ES-I3 (cell line): Measurements from ENCODE around the gene SCLT1.

Source experiments
- H3K36me3 ChIP-seq: 2 replicates; pipeline ENCODE4 v1.6.1; 2013; ENCODE audit warnings: mild to moderate bottlenecking, low read length, control low read depth, moderate library complexity; ENCODE audit not compliant: insufficient read depth
- H3K4me1 ChIP-seq: 2 replicates; pipeline ENCODE4 v1.6.1; 2013; ENCODE audit warnings: mild to moderate bottlenecking, control low read depth, low read length; ENCODE audit not compliant: insufficient read depth
- H3K9ac ChIP-seq: 2 replicates; pipeline ENCODE4 v1.6.1; 2013; ENCODE audit warnings: low read depth, mild to moderate bottlenecking, low read length, moderate library complexity
- H3K9me3 ChIP-seq: 2 replicates; pipeline ENCODE4 v1.6.1; 2013; ENCODE audit warnings: mild to moderate bottlenecking, low read length, moderate library complexity; ENCODE audit not compliant: control insufficient read depth, insufficient read depth

The SCLT1 gene

GRCh38 chr4:128863312-128864075 lies 229.8 kb downstream of the SCLT1 start:
- Histone ChIP-seq H3K9ac (no peak overlapping the region), H3K4me1 (no peaks in the 10 kb centered on the region; the same call in none of the 2 replicates), H3K9me3 (no peaks in the 10 kb centered on the region), H3K36me3 (peaks cover 65% of the 10 kb centered on the region)

GRCh38 chr4:128862608-128863311 lies 230.6 kb downstream of the SCLT1 start:
- no peaks in the 10 kb centered on the region; the same call in none of the 2 replicates for H3K4me1 ChIP-seq
- no peak overlapping the region for H3K9ac ChIP-seq
- peaks cover 67% of the 10 kb centered on the region for H3K36me3 ChIP-seq
- no peaks in the 10 kb centered on the region for H3K9me3 ChIP-seq

- peaks cover 70% of the 10 kb centered on the region for H3K36me3 ChIP-seq
- H3K9ac ChIP-seq = no peak overlapping the region
- H3K4me1 ChIP-seq = no peaks in the 10 kb centered on the region; the same call in none of the 2 replicates
- no peaks in the 10 kb centered on the region for H3K9me3 ChIP-seq
These were observed 231.4 kb downstream of the SCLT1 start for GRCh38 chr4:128861856-128862518.

DNA sequence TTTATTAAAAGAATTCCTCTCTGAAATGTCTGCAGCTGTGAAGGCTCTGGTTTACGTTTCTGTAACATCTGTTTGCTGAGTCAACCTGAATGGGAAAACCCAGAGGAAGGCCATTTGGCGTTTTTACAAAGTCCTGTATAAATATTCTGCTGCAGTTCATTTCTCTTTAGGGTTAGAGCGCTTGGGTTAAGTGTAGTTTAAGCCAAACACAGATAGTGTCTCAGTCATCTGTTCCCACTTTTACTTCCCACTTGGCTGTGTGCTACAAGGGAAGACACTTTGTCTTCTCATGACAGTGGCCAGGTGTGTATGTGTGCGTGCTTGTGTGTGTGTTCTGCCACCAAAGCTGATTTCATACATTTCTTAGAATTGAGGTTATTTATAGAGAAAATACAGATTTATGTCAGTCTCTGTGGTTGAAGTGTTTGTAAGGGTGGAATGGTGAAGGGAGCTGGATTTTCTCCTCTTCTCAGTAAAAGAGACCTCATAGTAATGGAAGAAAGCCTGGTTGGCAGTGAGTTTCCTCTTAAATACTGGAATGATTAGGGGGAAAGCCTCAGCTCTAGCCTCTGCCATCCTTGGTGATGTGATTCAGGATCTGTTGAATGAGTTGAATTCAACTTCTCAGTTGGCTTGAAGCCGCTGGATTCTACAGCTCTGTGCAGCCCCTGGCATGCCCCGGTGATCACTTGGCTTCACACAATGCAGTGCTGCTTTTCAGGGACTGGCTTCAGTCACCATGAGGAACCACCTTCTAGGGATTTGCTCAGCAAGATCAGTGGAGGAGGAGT lies 233.3 kb downstream of the SCLT1 start:
- H3K36me3 ChIP-seq = peaks cover 74% of the 10 kb centered on the region
- H3K9ac ChIP-seq = no peak overlapping the region
- no peaks in the 10 kb centered on the region for H3K9me3 ChIP-seq
- no peaks in the 10 kb centered on the region; the same call in 1 of the 2 replicates for H3K4me1 ChIP-seq

GRCh38 chr4:128858879-128859671 lies 234.3 kb downstream of the SCLT1 start:
- H3K9ac ChIP-seq = no peak overlapping the region
- H3K36me3 ChIP-seq = peaks cover 74% of the 10 kb centered on the region
- H3K9me3 ChIP-seq = no peaks in the 10 kb centered on the region
- H3K4me1 ChIP-seq = no peaks in the 10 kb centered on the region; the same call in 1 of the 2 replicates

GRCh38 chr4:128856246-128856645 lies 237.1 kb downstream of the SCLT1 start:
- no peaks in the 10 kb centered on the region for H3K4me1 ChIP-seq
- no peaks in the 10 kb centered on the region for H3K9me3 ChIP-seq
- peaks cover 88% of the 10 kb centered on the region for H3K36me3 ChIP-seq
- H3K9ac ChIP-seq = no peak overlapping the region

DNA sequence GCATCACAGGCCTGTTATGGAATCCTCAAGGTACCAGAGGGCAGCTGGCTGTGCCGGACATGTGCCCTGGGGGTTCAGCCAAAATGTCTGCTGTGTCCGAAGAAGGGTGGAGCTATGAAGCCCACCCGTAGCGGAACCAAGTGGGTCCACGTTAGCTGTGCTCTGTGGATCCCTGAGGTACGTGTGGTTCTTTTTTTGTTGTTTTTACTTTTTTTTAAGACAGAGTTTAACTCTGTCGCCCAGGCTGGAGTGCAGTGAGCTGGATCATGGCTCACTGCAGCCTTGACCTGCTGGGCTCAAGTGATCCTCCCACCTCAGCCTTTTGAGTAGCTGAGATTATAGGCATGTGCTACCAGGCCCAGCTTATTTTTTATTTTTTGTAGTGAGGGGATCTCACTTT lies 237.7 kb downstream of the SCLT1 start:
- Histone ChIP-seq H3K36me3 (peaks cover 84% of the 10 kb centered on the region), H3K4me1 (no peaks in the 10 kb centered on the region)

DNA sequence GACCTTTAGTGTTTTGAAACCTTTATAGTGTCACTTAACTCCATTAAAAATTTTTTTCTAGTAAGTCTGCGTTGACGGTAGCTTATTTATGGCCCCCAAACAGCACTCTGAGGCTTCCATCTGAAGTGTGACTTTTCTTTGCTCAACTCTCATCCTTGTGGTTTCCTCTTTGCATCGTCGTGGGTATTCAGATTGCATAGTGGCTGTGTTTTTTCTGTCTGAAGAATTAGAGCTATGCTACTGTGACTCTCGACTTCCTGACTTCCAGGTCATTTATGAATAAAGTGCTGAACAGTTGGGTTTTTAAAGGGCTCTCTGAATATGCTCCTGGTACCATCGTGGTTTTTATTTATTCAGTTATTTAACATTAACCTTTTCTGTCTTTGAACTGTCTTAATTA lies 238.9 kb downstream of the SCLT1 start:
- peaks cover 84% of the 10 kb centered on the region for H3K36me3 ChIP-seq
- no peak overlapping the region for H3K9ac ChIP-seq
- no peaks in the 10 kb centered on the region for H3K9me3 ChIP-seq
- H3K4me1 ChIP-seq = no peaks in the 10 kb centered on the region

More for the DNA sequence above, 237.7 kb downstream of the SCLT1 start:
- no peak overlapping the region for H3K9ac ChIP-seq
- H3K9me3 ChIP-seq = no peaks in the 10 kb centered on the region

- no peaks in the 10 kb centered on the region for H3K9me3 ChIP-seq
- H3K36me3 ChIP-seq = peaks cover 83% of the 10 kb centered on the region
- no peak overlapping the region for H3K9ac ChIP-seq
- no peaks in the 10 kb centered on the region for H3K4me1 ChIP-seq
These were observed 239.6 kb downstream of the SCLT1 start for GRCh38 chr4:128853741-128854140.

DNA sequence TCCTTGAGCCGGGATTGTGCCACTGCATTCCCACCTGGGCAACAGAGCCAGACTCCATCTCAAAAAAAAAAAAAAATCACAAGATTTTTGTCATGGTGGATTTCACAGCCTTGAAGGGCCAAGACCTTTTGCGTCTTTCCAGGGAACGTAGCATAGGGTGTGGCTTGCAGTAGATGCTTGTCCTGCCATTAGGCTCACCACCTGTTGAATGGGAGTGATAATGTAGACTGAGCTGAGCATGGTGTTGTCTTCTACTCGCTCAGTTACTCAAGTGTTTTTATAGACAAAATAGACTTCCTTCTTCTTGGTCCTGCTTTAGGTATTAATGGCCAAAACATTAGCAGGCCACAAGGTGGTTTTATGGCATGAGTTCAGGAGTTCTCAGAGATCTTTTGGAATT lies 243.1 kb downstream of the SCLT1 start:
- H3K9ac ChIP-seq = no peak overlapping the region
- H3K36me3 ChIP-seq = peaks cover 84% of the 10 kb centered on the region

GRCh38 chr4:128848461-128848860 lies 244.9 kb downstream of the SCLT1 start:
- H3K9me3 ChIP-seq = no peaks in the 10 kb centered on the region

More for the DNA sequence above, 243.1 kb downstream of the SCLT1 start:
- H3K4me1 ChIP-seq = no peaks in the 10 kb centered on the region
- no peaks in the 10 kb centered on the region for H3K9me3 ChIP-seq

GRCh38 chr4:128847082-128847724 lies 246.1 kb downstream of the SCLT1 start:
- Histone ChIP-seq H3K9me3 (no peaks in the 10 kb centered on the region), H3K4me1 (no peaks in the 10 kb centered on the region), H3K9ac (no peak overlapping the region), H3K36me3 (peaks cover 81% of the 10 kb centered on the region)

More at GRCh38 chr4:128848461-128848860, 244.9 kb downstream of the SCLT1 start:
- H3K9ac ChIP-seq = no peak overlapping the region
- H3K4me1 ChIP-seq = no peaks in the 10 kb centered on the region
- H3K36me3 ChIP-seq = peaks cover 83% of the 10 kb centered on the region

DNA sequence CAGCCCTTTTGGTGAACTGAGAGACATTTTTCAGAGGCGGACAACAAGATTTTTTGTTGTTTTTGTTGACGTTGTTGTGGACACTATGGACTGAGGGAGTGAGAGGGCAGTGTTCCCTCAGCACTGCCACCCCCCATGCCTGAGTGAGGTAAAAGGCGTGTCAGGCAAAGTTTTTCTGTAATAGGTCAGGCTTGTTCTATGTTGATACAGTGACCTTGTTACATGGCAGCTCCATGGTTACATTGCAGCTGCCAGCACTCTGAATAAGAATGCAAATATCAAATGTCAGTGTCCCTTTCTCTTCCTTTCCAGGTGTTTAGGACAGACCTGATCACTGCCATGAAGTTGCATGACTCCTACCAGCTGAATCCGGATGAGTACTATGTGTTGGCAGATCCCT lies 247.3 kb downstream of the SCLT1 start:
- Histone ChIP-seq H3K9me3 (no peaks in the 10 kb centered on the region), H3K4me1 (no peaks in the 10 kb centered on the region), H3K9ac (no peak overlapping the region), H3K36me3 (peaks cover 80% of the 10 kb centered on the region)
